NT2/D1 (cell line): ENCODE measurements around the gene LTF.

Source experiments
- YY1 ChIP-seq: IDR thresholded peaks from 2 replicates; pipeline ENCODE4 v1.6.1; 2011; ENCODE audit not compliant: insufficient read length, insufficient read depth
- ZNF274 ChIP-seq: IDR thresholded peaks from 2 replicates; pipeline ENCODE4 v1.6.1; 2011; ENCODE audit warnings: mild to moderate bottlenecking, low read depth, low read length

DNA sequence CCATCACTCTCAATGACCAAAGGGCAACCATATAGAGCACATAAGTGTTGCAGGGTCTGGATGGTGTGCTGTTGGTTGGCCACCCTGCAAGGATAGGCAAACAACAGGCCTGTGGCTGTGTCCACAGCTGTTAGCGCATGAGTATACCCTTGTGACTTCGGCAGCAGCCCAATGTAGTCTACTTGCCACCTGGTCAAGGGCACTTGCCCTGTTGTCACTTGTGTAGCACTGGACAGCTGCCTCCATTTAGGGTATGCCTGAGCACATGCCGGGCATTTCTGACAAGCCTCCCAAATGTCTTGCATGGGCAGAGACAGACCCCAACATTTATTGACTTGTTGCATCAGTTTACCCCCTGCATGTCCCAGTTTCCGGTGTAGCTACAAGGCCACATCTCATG is 44.9 kb downstream of the LTF start:
- TF ChIP-seq ZNF274 (no peak), YY1 (no peak)
